Osteoblast (primary cell): ENCODE data around the gene GZMA. TPM values are rescaled to one million over a fixed set of nuclear protein-coding genes. Genes with fewer than 3 reads are reported as not detected.
A peak's percentile ranks its signal among the peaks of the same experiment; 100 is the strongest.

Experiments
- DNase-seq: peaks from one replicate; pipeline ENCODE4 v3.0.0; 2011; ENCODE audit warnings: low spot score, mixed read lengths; ENCODE audit not compliant: insufficient read length; ENCODE audit errors: missing footprints
- H2AFZ ChIP-seq: 2 replicates; pipeline ENCODE4 v1.6.0; 2011; ENCODE audit warnings: mild to moderate bottlenecking, low read length
- H3K27ac ChIP-seq: 2 replicates; pipeline ENCODE4 v1.5.1; 2011; ENCODE audit warnings: mild to moderate bottlenecking, low read depth, low read length, moderate library complexity
- H3K27me3 ChIP-seq: 2 replicates; pipeline ENCODE4 v1.6.0; 2012; ENCODE audit warnings: mild to moderate bottlenecking, control low read depth, inconsistent platforms, low read length, moderate library complexity; ENCODE audit not compliant: insufficient read depth
- H3K36me3 ChIP-seq: 2 replicates; pipeline ENCODE4 v1.5.1; 2011; ENCODE audit warnings: mild to moderate bottlenecking, low read length, control low read depth, moderate library complexity; ENCODE audit not compliant: insufficient read depth
- H3K4me1 ChIP-seq: 2 replicates; pipeline ENCODE4 v1.5.1; 2011; ENCODE audit warnings: mild to moderate bottlenecking, low read length, control low read depth, moderate library complexity; ENCODE audit not compliant: insufficient read depth
- H3K4me2 ChIP-seq: 2 replicates; pipeline ENCODE4 v1.6.0; 2011; ENCODE audit warnings: mild to moderate bottlenecking, low read length; ENCODE audit not compliant: insufficient read depth
- H3K4me3 ChIP-seq: fragments of 200-600 bp; sonication (generic); 3 replicates; pipeline ENCODE4 v1.5.1; 2012; ENCODE audit warnings: mild to moderate bottlenecking, low read length, inconsistent platforms; ENCODE audit not compliant: insufficient read depth
- H3K79me2 ChIP-seq: 2 replicates; pipeline ENCODE4 v1.6.0; 2012; ENCODE audit warnings: mild to moderate bottlenecking, low read length, control low read depth, inconsistent platforms; ENCODE audit not compliant: insufficient read depth
- H3K9me3 ChIP-seq: 2 replicates; pipeline ENCODE4 v1.5.1; 2011; ENCODE audit warnings: low read depth, low read length, control low read depth
- H4K20me1 ChIP-seq: 2 replicates; pipeline ENCODE4 v1.6.0; 2012; ENCODE audit warnings: mild to moderate bottlenecking, low read length, control low read depth; ENCODE audit not compliant: insufficient read depth
- total RNA-seq: library from RNA; depleted of rRNA; stranded (reverse); fragments of >200 nt; gene quantifications from 2 replicates; pipeline ENCODE4 v1.2.3, GENCODE V29; 2012
- TF ChIP-seq, protein P1 (sequence below): IDR thresholded peaks from 2 replicates; pipeline ENCODE4 v1.5.1; 2011; ENCODE audit warnings: mild to moderate bottlenecking, low read depth, low read length, moderate library complexity; ENCODE audit errors: extremely low read depth

The GZMA gene
- total RNA-seq, 1 donor: not detected

DNA sequence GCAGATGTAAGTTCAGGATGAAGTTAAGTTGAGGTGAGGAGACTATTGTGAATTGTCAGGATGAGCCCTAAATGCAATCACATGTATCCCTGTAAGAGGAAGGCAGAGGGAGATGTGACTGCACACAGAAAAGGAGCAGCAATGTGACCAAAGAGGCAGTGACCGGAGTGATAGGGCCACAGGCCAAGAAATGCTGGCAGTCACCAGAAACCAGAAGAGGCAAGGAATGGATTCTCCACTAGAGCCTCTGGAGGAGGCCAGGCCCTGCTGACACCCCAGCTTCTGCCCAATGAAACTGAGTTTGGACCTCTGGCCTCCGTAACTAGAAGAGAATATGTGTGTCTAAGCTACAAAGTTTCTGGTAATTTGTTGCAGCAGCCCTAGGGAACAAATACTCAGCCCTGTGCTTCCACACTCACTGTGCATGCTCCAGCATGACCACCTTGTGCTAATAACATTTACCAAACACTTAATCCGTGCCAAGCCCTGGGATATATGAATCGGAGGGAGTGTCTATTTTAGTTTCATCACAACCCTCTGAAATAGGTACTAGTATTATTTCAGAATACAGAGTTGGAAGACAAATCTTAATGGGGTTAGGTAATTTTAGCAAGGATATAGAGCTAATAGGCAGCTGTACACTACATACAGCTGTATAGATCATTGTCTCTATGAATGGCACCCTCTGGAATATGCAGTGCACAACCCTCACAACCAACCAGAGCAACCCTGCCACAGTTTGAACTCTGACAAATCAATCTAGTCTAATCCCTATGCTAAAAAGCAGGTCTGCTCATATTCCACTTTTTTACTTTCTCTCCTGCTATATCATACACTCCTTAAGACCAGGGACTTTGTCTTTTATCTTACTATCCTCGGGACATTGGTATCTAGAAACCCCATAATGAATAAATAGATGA lies 49.7 kb downstream of the GZMA start:
- H3K27ac ChIP-seq: no peak overlapping the region
- TF ChIP-seq, protein P1, sequence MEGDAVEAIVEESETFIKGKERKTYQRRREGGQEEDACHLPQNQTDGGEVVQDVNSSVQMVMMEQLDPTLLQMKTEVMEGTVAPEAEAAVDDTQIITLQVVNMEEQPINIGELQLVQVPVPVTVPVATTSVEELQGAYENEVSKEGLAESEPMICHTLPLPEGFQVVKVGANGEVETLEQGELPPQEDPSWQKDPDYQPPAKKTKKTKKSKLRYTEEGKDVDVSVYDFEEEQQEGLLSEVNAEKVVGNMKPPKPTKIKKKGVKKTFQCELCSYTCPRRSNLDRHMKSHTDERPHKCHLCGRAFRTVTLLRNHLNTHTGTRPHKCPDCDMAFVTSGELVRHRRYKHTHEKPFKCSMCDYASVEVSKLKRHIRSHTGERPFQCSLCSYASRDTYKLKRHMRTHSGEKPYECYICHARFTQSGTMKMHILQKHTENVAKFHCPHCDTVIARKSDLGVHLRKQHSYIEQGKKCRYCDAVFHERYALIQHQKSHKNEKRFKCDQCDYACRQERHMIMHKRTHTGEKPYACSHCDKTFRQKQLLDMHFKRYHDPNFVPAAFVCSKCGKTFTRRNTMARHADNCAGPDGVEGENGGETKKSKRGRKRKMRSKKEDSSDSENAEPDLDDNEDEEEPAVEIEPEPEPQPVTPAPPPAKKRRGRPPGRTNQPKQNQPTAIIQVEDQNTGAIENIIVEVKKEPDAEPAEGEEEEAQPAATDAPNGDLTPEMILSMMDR: no peak
- no peak overlapping the region for H3K4me3 ChIP-seq
- peaks cover 22% of the 10 kb centered on the region for H3K4me1 ChIP-seq
- no peaks in the 10 kb centered on the region for H3K9me3 ChIP-seq
- DNase-seq: no peak
- no peak overlapping the region for H2AFZ ChIP-seq
- no peak overlapping the region for H3K4me2 ChIP-seq
- H4K20me1 ChIP-seq: no peaks in the 10 kb centered on the region
- no peaks in the 10 kb centered on the region for H3K27me3 ChIP-seq
- H3K36me3 ChIP-seq: no peaks in the 10 kb centered on the region
- H3K79me2 ChIP-seq: no peaks in the 10 kb centered on the region

DNA sequence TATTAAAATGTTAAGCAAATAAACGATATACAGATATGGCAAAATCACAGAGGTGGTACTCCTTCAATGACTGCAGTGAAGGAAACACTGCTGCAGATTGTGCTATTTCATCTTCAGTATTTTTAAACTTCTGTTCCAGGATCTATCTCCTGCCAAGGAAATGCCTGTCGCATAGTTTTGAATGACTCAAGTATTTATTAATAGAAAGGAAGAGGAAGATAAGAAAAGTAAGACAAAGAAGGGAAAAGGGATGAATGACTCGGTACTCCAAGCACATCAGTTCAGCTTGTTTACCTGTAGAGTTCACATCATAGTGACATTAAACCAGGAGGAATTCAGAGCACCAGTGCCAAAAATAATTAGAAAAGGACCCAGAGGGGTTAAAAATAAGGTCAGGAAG lies 52.4 kb downstream of the GZMA start:
- DNase-seq: peak; percentile 74
- H3K9me3 ChIP-seq: no peaks in the 10 kb centered on the region
- no peaks in the 10 kb centered on the region for H3K36me3 ChIP-seq
- H3K27me3 ChIP-seq: no peaks in the 10 kb centered on the region
- no peak overlapping the region for H2AFZ ChIP-seq
- H3K4me1 ChIP-seq: peaks cover 22% of the 10 kb centered on the region
- H4K20me1 ChIP-seq: no peaks in the 10 kb centered on the region
- TF ChIP-seq, protein P1: no peak
- H3K4me2 ChIP-seq: peak overlapping the region; percentile 32
- H3K4me3 ChIP-seq: no peak overlapping the region
- H3K79me2 ChIP-seq: no peaks in the 10 kb centered on the region
- no peak overlapping the region for H3K27ac ChIP-seq

Other genes with a start within 250 kb of the GZMA start
- gene ESM1, start 117.1 kb upstream of the GZMA start, total RNA-seq: 1.8 and 2.9 TPM in 2 replicates
- not detected in 2 replicates for gene GZMK, start 78.4 kb upstream of the GZMA start, total RNA-seq
- 143 and 158 TPM in 2 replicates for gene GPX8, start 57.5 kb downstream of the GZMA start, total RNA-seq
- gene CDC20B, start 70.5 kb downstream of the GZMA start, total RNA-seq: not detected in 2 replicates
- gene MCIDAS, start 124.7 kb downstream of the GZMA start, total RNA-seq: under 0.01 and 0.29 TPM in 2 replicates
- 1.4 and 2.1 TPM in 2 replicates for gene CCNO, start 131.0 kb downstream of the GZMA start, total RNA-seq
- 36.8 and 38.4 TPM in 2 replicates for gene DHX29, start 205.0 kb downstream of the GZMA start, total RNA-seq
- 63.6 and 73.8 TPM in 2 replicates for gene MTREX, start 205.3 kb downstream of the GZMA start, total RNA-seq